AG04450 (cell line): ENCODE results near the gene OAS3. TPM values are rescaled to one million over a fixed set of nuclear protein-coding genes. Genes with fewer than 3 reads are reported as not detected.
"Not testable (repeated sequence)": the region's sequence is repeated elsewhere in the genome, so short reads cannot be mapped to it uniquely, and the experiment has no call there.

Experiments
- CTCF ChIA-PET: fragments of 300-600, 350-600 bp; formaldehyde crosslinking; extraction: SDS; loops from one replicate; lab custom pipeline; 2022; ENCODE audit warnings: antibody characterized with exemption, inconsistent platforms; lab: Charles Lee
- POLR2A ChIA-PET: fragments of 350-600 bp; formaldehyde crosslinking; extraction: SDS; loops from one replicate; lab custom pipeline; 2021; ENCODE audit warnings: antibody characterized with exemption, inconsistent platforms; lab: Yijun Ruan, JAX
- DNase-seq: peaks from one replicate; pipeline ENCODE4 v3.0.0-alpha.2; 2011; ENCODE audit warnings: low read depth, low spot score
- H3K27ac ChIP-seq: one replicate; pipeline ENCODE4 v1.5.1; 2012; ENCODE audit warnings: low read depth, low read length, control low read depth
- H3K27me3 ChIP-seq: one replicate; pipeline ENCODE4 v1.6.0; 2012; ENCODE audit warnings: low read length; ENCODE audit not compliant: control insufficient read depth, insufficient read depth
- H3K4me3 ChIP-seq: 2 replicates; pipeline ENCODE4 v1.5.1; 2011; ENCODE audit warnings: mild to moderate bottlenecking, low read depth, low read length, control low read depth
- H3K9me3 ChIP-seq: 2 replicates; pipeline ENCODE4 v1.5.1; 2012; ENCODE audit warnings: low read length; ENCODE audit not compliant: control insufficient read depth, insufficient read depth
- CTCF ChIP-seq: IDR thresholded peaks from 2 replicates; pipeline ENCODE4 v1.5.1; 2011; ENCODE audit warnings: low read depth, low read length, control low read depth, inconsistent platforms
- polyA plus RNA-seq: library from polyadenylated mRNA; depleted of rRNA; stranded (reverse); fragments of >200 nt; gene quantifications from 2 replicates; pipeline ENCODE4 v1.2.3, GENCODE V29; 2011

The OAS3 gene
- polyA plus RNA-seq, 1 experiment = 8.5 TPM

- no peak for DNase-seq
- ChIA-PET POLR2A (no interaction called here), CTCF (interaction anchor here (0.6 kb wide), 1 partner anchor 124 kb away, joined by 3 read pairs; no protein-coding TSS in a partner anchor)
- Histone ChIP-seq H3K27ac (no peak overlapping the region), H3K9me3 (no peaks in the 10 kb centered on the region), H3K27me3 (no peaks in the 10 kb centered on the region), H3K4me3 (no peak overlapping the region)
- no peak for TF ChIP-seq CTCF
Measured at GRCh38 chr12:112913038-112913688, 25.1 kb upstream of the OAS3 start.

GRCh38 chr12:112913888-112914287, 24.4 kb upstream of the OAS3 start:
- H3K27me3 ChIP-seq, DNase-seq, CTCF ChIA-PET, POLR2A ChIA-PET, H3K4me3 ChIP-seq, H3K9me3 ChIP-seq, H3K27ac ChIP-seq: not testable (repeated sequence)

GRCh38 chr12:112916270-112916669, 22.0 kb upstream of the OAS3 start:
- Histone ChIP-seq H3K4me3 (no peak overlapping the region), H3K27me3 (no peaks in the 10 kb centered on the region), H3K9me3 (no peaks in the 10 kb centered on the region), H3K27ac (no peak overlapping the region)
- ChIA-PET CTCF (no interaction called here), POLR2A (no interaction called here)
- no peak for DNase-seq
- TF ChIP-seq CTCF = no peak

- ChIA-PET POLR2A (no interaction called here), CTCF (no interaction called here)
- no peaks in the 10 kb centered on the region for H3K9me3 ChIP-seq
- no peaks in the 10 kb centered on the region for H3K27me3 ChIP-seq
- H3K4me3 ChIP-seq = no peak overlapping the region
- no peak overlapping the region for H3K27ac ChIP-seq
- no peak for TF ChIP-seq CTCF
- no peak for DNase-seq
Measured at GRCh38 chr12:112919121-112919520, 19.2 kb upstream of the OAS3 start.

GRCh38 chr12:112924986-112925385, 13.3 kb upstream of the OAS3 start:
- DNase-seq = no peak
- H3K4me3 ChIP-seq = no peak overlapping the region
- H3K9me3 ChIP-seq = no peaks in the 10 kb centered on the region
- ChIA-PET CTCF (no interaction called here), POLR2A (no interaction called here)
- H3K27ac ChIP-seq = no peak overlapping the region
- no peak for TF ChIP-seq CTCF
- no peaks in the 10 kb centered on the region for H3K27me3 ChIP-seq

GRCh38 chr12:112926416-112927033, 11.7 kb upstream of the OAS3 start:
- CTCF ChIA-PET, H3K27me3 ChIP-seq, DNase-seq, H3K4me3 ChIP-seq, H3K9me3 ChIP-seq, POLR2A ChIA-PET, H3K27ac ChIP-seq: not testable (repeated sequence)
